ENCODE results near the gene CD68. TPM values are rescaled to one million over a fixed set of nuclear protein-coding genes. Genes with fewer than 3 reads are reported as not detected.
"Not testable (repeated sequence)": the region's sequence is repeated elsewhere in the genome, so short reads cannot be mapped to it uniquely, and the experiment has no call there.

Gene CD68
- total RNA-seq, 2 experiments from 2014 or later = 10.0 to 26.7 TPM

GRCh38 chr17:7614425-7615264, 35.2 kb downstream of the CD68 start, which contains the start of gene FXR2:
Gene FXR2 (minus strand): TSS chr17:7614897. CDS start chr17:7614532, 365 bp downstream.
- peak; percentile 95 for ATAC-seq
- Mint-ChIP-seq H3K9me3 (ENCODE audit: low read depth) (no peaks in the 10 kb centered on the region), H3K27ac (peak within 1 kb of the TSS; percentile 87), H3K4me3 (peak within 1 kb of the TSS; percentile 77), H3K36me3 (peaks cover 5% of the 10 kb centered on the region), H3K4me1 (peaks cover 30% of the 10 kb centered on the region), H3K27me3 (no peaks in the 10 kb centered on the region)
- CTCF ChIA-PET = interaction anchor here (0.8 to 6.0 kb wide), 23 partner anchors 10 to 579 kb away, joined by 3 to 58 read pairs (median 4); partner anchors contain the start of genes ACADVL, ACAP1, CD68 and DLG4
- DNase-seq = peak; percentile 100

- peak overlapping the region; percentile 77 for H3K4me3 Mint-ChIP-seq
- DNase-seq (no peak), ATAC-seq (no peak)
- H3K4me1 Mint-ChIP-seq = peaks cover 30% of the 10 kb centered on the region
- H3K27me3 Mint-ChIP-seq = no peaks in the 10 kb centered on the region
- no peaks in the 10 kb centered on the region for H3K9me3 Mint-ChIP-seq (ENCODE audit: low read depth)
- peak overlapping the region; percentile 87 for H3K27ac Mint-ChIP-seq
- CTCF ChIA-PET = interaction anchor here (0.6 to 6.0 kb wide), 23 partner anchors 10 to 580 kb away, joined by 3 to 58 read pairs (median 4); partner anchors contain the start of genes ACADVL, ACAP1, CD68 and DLG4
- H3K36me3 Mint-ChIP-seq = peaks cover 5% of the 10 kb centered on the region
Measured at GRCh38 chr17:7615265-7615747, 35.9 kb downstream of the CD68 start.

GRCh38 chr17:7618608-7619007, 39.2 kb downstream of the CD68 start:
- no peak overlapping the region for H3K4me3 Mint-ChIP-seq
- peaks cover 4% of the 10 kb centered on the region for H3K4me1 Mint-ChIP-seq
- H3K27ac Mint-ChIP-seq = no peak overlapping the region
- CTCF ChIA-PET = interaction anchor here (0.9 to 1.4 kb wide), 3 partner anchors 8 to 50 kb away, joined by 3 read pairs; partner anchors contain the start of gene SAT2
- no peaks in the 10 kb centered on the region for H3K36me3 Mint-ChIP-seq
- no peaks in the 10 kb centered on the region for H3K27me3 Mint-ChIP-seq
- no peaks in the 10 kb centered on the region for H3K9me3 Mint-ChIP-seq (ENCODE audit: low read depth)
- no peak for DNase-seq
- no peak for ATAC-seq

GRCh38 chr17:7620835-7621234, 41.4 kb downstream of the CD68 start:
- Mint-ChIP-seq H3K4me1 (no peaks in the 10 kb centered on the region), H3K27ac (no peak overlapping the region), H3K4me3 (no peak overlapping the region), H3K9me3 (ENCODE audit: low read depth) (no peaks in the 10 kb centered on the region), H3K27me3 (no peaks in the 10 kb centered on the region), H3K36me3 (no peaks in the 10 kb centered on the region)
- ATAC-seq (no peak), DNase-seq (no peak)
- CTCF ChIA-PET = interaction anchor here (1.6 to 3.1 kb wide), 2 partner anchors 11 to 68 kb away, joined by 3 to 9 read pairs; no protein-coding TSS in a partner anchor

GRCh38 chr17:7623661-7624060, 44.2 kb downstream of the CD68 start:
- no peaks in the 10 kb centered on the region for H3K27me3 Mint-ChIP-seq
- CTCF ChIA-PET = interaction anchor here (1.4 kb wide), 1 partner anchor 64 kb away, joined by 4 read pairs; the partner anchor contains the start of gene WRAP53

GRCh38 chr17:7625749-7626148, 46.3 kb downstream of the CD68 start:
- not testable (repeated sequence) for DNase-seq; H3K27ac Mint-ChIP-seq; H3K9me3 Mint-ChIP-seq (ENCODE audit: low read depth); ATAC-seq; H3K4me3 Mint-ChIP-seq; H3K36me3 Mint-ChIP-seq; H3K27me3 Mint-ChIP-seq
- CTCF ChIA-PET = interaction anchor here (1.3 to 4.4 kb wide), 2 partner anchors 10 to 61 kb away, joined by 3 to 43 read pairs; partner anchors contain the start of genes FXR2, TP53 and WRAP53
- H3K4me1 Mint-ChIP-seq = peaks cover 14% of the 10 kb centered on the region

More at GRCh38 chr17:7623661-7624060, 44.2 kb downstream of the CD68 start:
- DNase-seq (no peak), ATAC-seq (no peak)
- no peaks in the 10 kb centered on the region for H3K9me3 Mint-ChIP-seq (ENCODE audit: low read depth)
- H3K4me3 Mint-ChIP-seq = no peak overlapping the region
- H3K36me3 Mint-ChIP-seq = peaks cover 2% of the 10 kb centered on the region
- no peak overlapping the region for H3K27ac Mint-ChIP-seq
- peaks cover 14% of the 10 kb centered on the region for H3K4me1 Mint-ChIP-seq

- CTCF ChIA-PET = interaction anchor here (1.0 to 4.4 kb wide), 5 partner anchors 8 to 60 kb away, joined by 3 to 43 read pairs (median 9); partner anchors contain the start of genes ATP1B2, FXR2, TP53 and WRAP53
- H3K36me3 Mint-ChIP-seq = peaks cover 2% of the 10 kb centered on the region
- peak overlapping the region; percentile 86 for H3K4me3 Mint-ChIP-seq
- no peak overlapping the region for H3K27ac Mint-ChIP-seq
- H3K9me3 Mint-ChIP-seq (ENCODE audit: low read depth) = no peaks in the 10 kb centered on the region
- ATAC-seq (no peak), DNase-seq (no peak)
- peaks cover 14% of the 10 kb centered on the region for H3K4me1 Mint-ChIP-seq
- H3K27me3 Mint-ChIP-seq = no peaks in the 10 kb centered on the region
Measured at GRCh38 chr17:7626307-7626706, 46.9 kb downstream of the CD68 start.

GRCh38 chr17:7626956-7627249, 47.5 kb downstream of the CD68 start:
- no peak for ATAC-seq
- H3K9me3 Mint-ChIP-seq (ENCODE audit: low read depth) = no peaks in the 10 kb centered on the region

GRCh38 chr17:7627250-7628121, 48.0 kb downstream of the CD68 start, which contains the start of gene SAT2:
Gene SAT2 (minus strand): TSS chr17:7627821. CDS start chr17:7627635, 186 bp downstream.
- Mint-ChIP-seq H3K9me3 (ENCODE audit: low read depth) (no peaks in the 10 kb centered on the region), H3K4me1 (peaks cover 14% of the 10 kb centered on the region), H3K4me3 (peak within 1 kb of the TSS; percentile 86), H3K27ac (peak within 1 kb of the TSS; percentile 70), H3K36me3 (peaks cover 2% of the 10 kb centered on the region), H3K27me3 (no peaks in the 10 kb centered on the region)
- DNase-seq = peak; percentile 95
- CTCF ChIA-PET = interaction anchor here (0.6 to 4.4 kb wide), 12 partner anchors 9 to 624 kb away, joined by 3 to 43 read pairs (median 4); partner anchors contain the start of genes ATP1B2, FXR2, SOX15 and TP53
- ATAC-seq = peak; percentile 98

More at GRCh38 chr17:7626956-7627249, 47.5 kb downstream of the CD68 start:
- peaks cover 2% of the 10 kb centered on the region for H3K36me3 Mint-ChIP-seq
- H3K27me3 Mint-ChIP-seq = no peaks in the 10 kb centered on the region
- CTCF ChIA-PET = interaction anchor here (1.0 to 4.4 kb wide), 6 partner anchors 8 to 60 kb away, joined by 3 to 43 read pairs (median 8); partner anchors contain the start of genes ATP1B2, FXR2, SOX15 and TP53
- no peak for DNase-seq
- peak overlapping the region; percentile 70 for H3K27ac Mint-ChIP-seq
- H3K4me1 Mint-ChIP-seq = peaks cover 14% of the 10 kb centered on the region
- H3K4me3 Mint-ChIP-seq = peak overlapping the region; percentile 86

- CTCF ChIA-PET = interaction anchor here (0.5 to 5.8 kb wide), 3 partner anchors 10 to 193 kb away, joined by 3 to 77 read pairs (median 3); partner anchors contain the start of genes TP53 and WRAP53
- H3K9me3 Mint-ChIP-seq (ENCODE audit: low read depth) = no peaks in the 10 kb centered on the region
- no peak within 1 kb of the TSS for H3K4me3 Mint-ChIP-seq
- DNase-seq = no peak
- H3K36me3 Mint-ChIP-seq = peaks cover 2% of the 10 kb centered on the region
- H3K27ac Mint-ChIP-seq = no peak within 1 kb of the TSS
- no peak for ATAC-seq
- no peaks in the 10 kb centered on the region for H3K27me3 Mint-ChIP-seq
- H3K4me1 Mint-ChIP-seq = peaks cover 14% of the 10 kb centered on the region
Measured at GRCh38 chr17:7629939-7630571, 50.6 kb downstream of the CD68 start, which contains the start of gene SHBG. Gene SHBG (plus strand): TSS chr17:7630135. CDS start chr17:7630173, 38 bp downstream.

Data from activated CD8-positive, alpha-beta memory T cell treated with anti-CD3 and anti-CD28 coated beads, Interleukin-2, amount 10 ng/mL, durations not matched to agents 7 days and 5 days (primary cell).